Stimulated activated CD8-positive, alpha-beta memory T cell treated with anti-CD3 and anti-CD28 coated beads, Interleukin-2, amount 100 ng/mL, for 1 hour (primary cell): ENCODE data around the gene SPINT1.
"Not testable (repeated sequence)": the region's sequence is repeated elsewhere in the genome, so short reads cannot be mapped to it uniquely, and the experiment has no call there.

Source experiments
- DNase-seq, 2 donors: peaks; one replicate each; pipeline ENCODE4 v3.0.0-alpha.2; 2020; ENCODE audit warnings: low read depth in 2 of 2

Gene SPINT1

GRCh38 chr15:40858706-40859105, 14.9 kb downstream of the SPINT1 start:
- DNase-seq, result no peak

GRCh38 chr15:40859206-40859851, 15.5 kb downstream of the SPINT1 start:
- peak; percentile 59 to 66 for DNase-seq

DNA sequence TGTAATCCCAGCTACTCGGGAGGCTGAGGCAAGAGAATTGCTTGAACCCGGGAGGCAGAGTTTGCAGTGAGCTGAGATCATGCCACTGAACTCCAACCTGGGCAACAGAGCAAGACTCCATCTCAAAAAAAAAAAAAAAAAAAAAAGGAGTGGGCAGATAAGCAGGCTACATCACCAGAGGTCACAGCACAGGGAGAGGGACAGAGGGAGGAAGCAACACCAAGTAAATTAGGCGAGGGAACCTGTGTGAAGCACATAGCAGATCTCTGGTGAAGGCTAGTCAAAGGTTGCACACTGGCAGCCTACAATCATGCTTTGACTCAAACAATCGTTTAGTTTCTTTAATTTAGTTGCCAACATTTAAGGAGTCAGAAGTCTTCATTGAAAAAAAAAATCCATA, 17.3 kb downstream of the SPINT1 start:
- DNase-seq, result not testable (repeated sequence)

GRCh38 chr15:40863660-40864270, 19.9 kb downstream of the SPINT1 start:
- no peak for DNase-seq

- DNase-seq, result no peak
Measured at GRCh38 chr15:40867199-40867598, 23.4 kb downstream of the SPINT1 start.

GRCh38 chr15:40869686-40870085, 25.8 kb downstream of the SPINT1 start:
- DNase-seq, result no peak

DNA sequence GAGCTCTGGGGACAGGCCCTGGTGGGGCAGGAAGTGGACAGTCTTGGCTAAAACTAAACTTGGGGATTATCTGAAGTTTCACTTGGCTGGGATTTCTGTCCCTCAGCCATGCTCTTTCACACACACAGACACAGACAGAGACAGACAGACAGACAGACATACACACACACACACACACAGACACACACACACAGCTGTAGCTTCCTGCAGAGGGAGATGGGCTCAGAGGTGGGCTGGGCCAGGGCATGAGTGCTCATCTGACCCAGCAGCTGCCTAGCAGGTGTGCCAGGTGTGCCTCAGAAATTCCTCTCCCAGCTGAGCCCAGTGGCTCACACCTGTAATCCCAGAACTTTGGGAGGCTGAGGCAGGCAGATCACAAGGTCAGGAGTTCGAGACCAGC, 26.9 kb downstream of the SPINT1 start:
- no peak for DNase-seq

DNA sequence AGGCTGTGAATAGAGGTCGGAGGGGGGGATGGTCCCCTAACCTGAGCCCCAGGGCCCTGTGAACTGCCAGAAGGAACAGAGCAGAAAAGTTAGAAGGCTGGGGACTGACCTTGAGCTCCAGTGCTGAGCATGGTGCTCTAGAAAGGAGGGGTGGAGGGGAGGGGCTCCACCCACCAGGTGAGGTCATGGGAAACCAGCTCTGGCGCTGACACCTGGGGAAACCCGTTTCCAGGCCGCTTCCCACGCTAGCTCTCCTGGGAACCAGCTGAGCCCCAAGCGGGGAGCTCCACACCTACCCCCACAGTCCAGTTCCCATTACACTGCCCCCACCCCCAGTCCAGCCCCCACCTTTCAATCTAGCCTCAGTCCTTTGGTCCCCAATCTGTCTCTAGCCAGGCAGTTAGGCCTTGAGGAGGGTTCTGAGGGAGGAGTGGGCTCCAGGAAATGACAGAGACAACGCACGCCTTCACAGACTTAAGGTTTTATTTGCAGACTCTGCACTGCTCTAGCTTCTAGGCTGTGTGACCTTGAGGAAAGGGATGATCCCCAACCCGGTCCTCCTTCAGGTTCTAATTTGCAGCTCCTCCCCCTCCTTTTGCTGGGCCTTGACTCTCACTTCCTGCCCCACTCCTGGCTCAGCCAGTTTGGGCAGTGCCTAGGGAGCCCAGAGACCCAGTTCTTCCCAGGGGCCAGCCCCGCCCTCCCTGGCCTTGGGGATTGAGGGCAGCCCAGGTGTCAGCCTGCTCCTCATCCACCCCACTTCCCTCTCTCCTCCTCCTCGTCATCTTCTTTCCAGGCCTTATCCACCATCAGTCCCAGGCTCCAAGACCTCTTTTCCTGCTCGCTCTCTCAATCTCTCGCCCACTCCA, 28.1 kb downstream of the SPINT1 start:
- no peak for DNase-seq

DNA sequence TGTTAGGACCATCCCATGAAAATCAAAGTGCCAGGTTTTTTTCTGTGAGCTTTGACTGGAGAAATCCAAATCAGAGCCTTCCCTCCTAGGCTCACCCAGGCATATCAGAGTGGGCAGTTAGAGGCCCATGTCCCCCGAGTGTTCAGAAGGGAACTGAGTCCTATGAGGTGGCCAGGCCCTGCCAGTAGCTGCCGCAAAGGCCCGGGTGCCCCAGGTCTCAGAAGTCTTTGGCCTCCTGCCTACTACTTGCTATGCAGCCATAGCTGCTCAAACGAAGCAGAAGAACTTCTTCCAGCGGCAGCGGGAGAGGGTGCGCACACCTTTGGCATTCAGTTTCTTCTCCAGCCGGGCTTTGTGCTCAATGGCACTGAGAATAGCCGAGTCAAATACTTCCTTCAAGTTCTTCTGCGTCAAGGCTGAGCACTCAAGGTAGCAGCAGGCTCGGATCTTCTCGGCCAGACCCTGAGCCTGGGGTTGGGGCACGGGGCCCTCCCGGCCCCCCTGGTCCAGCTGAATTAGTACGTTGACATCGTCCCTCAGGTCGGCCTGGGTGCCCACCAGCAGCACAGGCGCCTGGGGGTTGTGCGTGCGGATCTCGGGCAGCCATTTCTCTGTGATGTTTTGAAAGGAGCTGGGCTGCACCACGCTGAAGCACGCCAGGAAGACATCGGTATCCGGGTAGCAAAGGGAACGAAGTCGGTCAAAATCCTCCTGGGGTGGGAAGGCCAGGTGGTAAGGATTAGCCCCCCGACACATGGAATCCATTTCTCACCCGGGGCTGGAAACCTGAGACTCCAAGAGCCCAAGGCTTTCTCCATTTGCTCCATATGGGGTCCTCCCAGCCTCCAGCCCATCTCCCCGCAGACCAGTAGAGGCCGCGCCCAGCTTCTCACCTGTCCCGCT, 29.2 kb downstream of the SPINT1 start:
- no peak for DNase-seq

DNA sequence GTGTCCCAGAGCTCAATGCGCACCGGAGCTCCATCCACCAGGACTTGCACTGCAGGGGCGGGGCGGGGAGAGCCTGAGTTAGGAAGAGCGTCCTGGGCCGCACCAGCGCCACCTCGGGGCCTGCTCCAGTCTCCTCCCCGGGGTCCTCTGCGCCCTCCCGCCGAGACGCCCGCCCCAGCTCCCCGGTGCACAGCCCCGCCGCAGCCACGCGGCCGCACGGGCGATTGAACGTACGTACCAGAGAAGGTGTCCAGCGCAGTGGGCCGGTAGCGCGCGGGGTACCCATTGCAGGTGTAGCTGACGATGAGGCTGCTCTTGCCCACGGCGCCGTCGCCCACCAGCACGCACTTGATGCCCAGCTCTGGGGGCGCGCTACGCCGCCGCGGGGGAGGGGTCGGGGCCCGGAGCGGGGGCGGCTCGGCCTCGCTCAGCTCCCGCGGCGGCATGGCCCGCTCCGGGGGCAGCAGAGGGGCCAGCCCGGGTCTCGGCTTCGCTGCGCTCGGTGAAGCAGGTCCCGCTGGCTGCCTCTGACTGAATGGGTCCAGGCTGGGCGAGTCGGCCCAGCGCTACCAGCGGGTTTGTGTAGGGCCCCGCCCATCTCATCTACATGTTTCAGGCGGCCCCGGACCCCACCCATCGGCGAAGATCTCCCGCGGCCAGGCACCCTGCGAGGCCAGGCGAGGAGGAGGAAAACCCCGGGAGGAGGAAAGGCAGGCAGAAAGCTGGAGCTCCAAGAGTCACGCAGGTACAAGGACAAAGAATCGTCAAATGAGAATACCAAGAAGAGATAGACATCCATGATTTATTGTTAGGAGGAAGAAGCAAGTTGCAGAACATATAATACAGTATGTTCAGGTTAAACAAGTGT, 30.1 kb downstream of the SPINT1 start, which contains the start of gene RHOV:
TSS of gene RHOV (minus strand) at position 541 of the 868 bp plus-strand sequence. CDS start at position 446, 95 bp downstream.
- peak; percentile 23 to 24 for DNase-seq

DNA sequence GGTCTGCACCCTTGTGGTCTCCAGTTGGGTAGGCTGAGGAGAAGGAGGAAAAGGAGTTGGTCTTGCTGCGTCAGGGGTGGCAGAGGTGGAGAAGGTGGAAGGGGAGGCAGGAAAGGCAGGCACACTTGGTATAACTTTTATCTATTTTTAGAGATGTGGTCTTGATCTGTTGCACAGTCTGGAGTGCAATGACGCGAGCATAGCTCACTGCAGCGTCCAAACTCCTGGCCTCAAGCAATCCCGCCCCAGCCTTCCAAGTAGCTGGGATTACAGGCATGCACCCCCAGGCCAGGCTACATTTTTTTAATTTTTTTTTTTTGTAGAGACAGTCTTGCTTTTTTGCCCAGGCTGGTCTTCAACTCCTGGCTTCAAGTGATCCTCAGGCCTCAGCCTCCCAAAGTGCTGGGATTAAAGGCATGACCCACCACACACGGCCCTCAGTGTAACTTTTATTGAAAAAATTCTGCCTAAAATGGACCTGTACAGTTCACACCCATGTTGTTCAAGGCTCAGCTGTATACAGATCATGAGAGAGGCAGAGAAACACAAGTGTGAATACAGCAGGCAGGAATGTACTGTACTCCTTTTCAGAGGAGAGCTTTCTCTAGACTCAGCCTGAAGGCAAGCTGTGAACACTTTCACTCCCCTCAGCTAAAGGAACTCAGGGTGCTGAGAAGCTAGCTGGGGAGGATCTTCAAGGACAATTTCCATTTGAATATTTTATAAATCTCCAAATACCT, 32.3 kb downstream of the SPINT1 start:
- DNase-seq, result no peak

GRCh38 chr15:40877694-40878093, 33.8 kb downstream of the SPINT1 start:
- no peak for DNase-seq

DNA sequence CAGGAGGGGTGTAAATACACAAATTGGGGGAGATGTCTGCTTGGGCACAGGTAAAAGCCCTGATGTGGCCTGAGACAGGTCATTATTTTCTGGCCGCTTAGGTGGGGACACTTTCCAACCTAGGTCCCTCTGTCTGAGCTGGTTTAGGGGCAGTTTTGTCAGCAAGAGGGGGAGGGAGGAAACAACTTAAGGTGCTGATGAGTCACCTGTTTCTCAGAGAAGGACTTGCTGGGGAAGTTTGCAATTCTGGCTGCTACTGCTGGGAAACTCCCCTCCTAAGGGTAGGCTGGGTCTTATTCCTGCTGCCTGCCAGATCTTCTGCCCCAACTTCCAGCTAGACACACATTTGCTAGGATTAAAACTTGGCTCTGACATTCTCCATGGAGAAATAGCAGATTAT, 34.9 kb downstream of the SPINT1 start:
- DNase-seq, result no peak

GRCh38 chr15:40879609-40880008, 35.8 kb downstream of the SPINT1 start:
- no peak for DNase-seq

GRCh38 chr15:40881351-40881750, 37.5 kb downstream of the SPINT1 start:
- no peak for DNase-seq

DNA sequence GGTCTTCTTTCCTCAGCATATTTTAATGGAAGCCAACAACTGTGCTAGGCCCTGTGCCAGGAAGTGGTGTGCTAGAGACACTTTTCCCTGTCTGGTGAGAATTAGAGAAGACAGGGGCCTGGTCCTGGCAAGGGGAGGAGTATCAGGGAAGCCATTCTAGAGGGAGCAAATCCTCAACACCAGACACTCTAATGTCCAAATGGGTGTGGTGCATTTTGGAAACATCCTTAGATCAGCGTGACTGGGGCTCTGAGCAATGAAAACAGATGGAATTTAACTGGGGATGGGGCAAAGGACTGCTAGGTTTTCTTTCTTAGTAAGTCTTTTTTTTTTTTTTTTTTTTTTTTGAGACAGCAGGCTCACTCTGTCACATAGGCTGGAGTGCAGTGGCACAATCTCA, 42.7 kb downstream of the SPINT1 start:
- no peak for DNase-seq

DNA sequence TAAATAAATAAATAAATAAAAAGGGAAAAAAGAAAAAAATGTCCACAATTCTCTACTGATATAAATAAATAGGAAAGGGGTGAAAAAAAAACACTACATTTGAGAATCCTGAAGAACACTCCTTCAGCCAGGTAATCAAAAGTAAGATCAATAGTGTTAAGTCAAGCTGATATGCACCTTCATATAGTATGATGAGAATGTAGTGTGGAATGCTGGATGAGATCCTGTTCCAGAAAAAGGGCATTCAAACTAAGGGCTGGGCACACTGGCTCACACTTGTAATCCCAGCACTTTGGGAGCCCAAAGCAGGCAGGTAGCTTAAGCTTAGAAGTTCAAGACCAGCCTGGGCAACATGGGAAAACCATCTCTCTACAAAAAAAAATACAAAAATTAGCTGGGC, 45.3 kb downstream of the SPINT1 start:
- no peak for DNase-seq

- DNase-seq, result no peak
Measured at GRCh38 chr15:40891138-40891537, 47.3 kb downstream of the SPINT1 start.

DNA sequence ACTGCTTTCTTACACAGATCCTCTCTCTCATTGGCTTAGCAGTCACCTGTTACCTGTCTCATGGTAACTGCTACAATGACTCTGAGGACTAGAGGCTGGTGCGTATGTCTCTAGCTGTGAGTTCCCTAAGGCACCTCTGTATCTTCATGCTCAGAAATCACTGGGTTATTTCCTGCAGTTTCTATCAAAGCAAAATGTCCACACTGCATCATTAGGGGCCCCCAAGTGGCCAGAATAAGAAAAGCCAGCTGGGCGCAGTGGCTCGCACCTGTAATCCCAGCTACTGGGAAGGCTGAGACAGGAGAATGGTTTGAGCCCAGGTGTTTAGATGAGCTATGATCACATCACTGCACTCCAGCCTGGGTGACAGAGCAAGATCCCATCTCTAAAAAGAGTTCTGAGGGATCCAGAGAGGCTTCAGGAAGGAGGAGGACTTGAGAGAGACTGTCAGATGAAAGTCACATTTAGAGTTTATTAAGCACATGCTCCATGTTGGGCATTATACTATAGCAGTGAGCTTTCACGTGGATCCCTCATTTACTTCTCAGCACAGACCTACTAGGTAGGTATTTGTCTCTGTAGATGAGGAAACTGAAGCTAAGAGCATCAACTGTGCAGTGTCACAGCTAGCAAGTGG, 48.1 kb downstream of the SPINT1 start:
- no peak for DNase-seq
